ENCODE measurements around the gene OR51L1.

OR51L1 gene

GRCh38 chr11:4979036-4979435, 15.6 kb upstream of the OR51L1 start:
- DNase-seq (ENCODE audit: low read depth) = no peak
- TF ChIP-seq, protein P1, sequence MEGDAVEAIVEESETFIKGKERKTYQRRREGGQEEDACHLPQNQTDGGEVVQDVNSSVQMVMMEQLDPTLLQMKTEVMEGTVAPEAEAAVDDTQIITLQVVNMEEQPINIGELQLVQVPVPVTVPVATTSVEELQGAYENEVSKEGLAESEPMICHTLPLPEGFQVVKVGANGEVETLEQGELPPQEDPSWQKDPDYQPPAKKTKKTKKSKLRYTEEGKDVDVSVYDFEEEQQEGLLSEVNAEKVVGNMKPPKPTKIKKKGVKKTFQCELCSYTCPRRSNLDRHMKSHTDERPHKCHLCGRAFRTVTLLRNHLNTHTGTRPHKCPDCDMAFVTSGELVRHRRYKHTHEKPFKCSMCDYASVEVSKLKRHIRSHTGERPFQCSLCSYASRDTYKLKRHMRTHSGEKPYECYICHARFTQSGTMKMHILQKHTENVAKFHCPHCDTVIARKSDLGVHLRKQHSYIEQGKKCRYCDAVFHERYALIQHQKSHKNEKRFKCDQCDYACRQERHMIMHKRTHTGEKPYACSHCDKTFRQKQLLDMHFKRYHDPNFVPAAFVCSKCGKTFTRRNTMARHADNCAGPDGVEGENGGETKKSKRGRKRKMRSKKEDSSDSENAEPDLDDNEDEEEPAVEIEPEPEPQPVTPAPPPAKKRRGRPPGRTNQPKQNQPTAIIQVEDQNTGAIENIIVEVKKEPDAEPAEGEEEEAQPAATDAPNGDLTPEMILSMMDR (conservative IDR thresholded peaks at IDR 0.05; ENCODE audit: control insufficient read depth, insufficient read depth, low read depth, low read length) = no peak
- H3K4me3 ChIP-seq (ENCODE audit: control insufficient read depth, low read depth, low read length) = no peak overlapping the region

GRCh38 chr11:4982678-4983077, 12.0 kb upstream of the OR51L1 start:
- no peak overlapping the region for H3K4me3 ChIP-seq (ENCODE audit: control insufficient read depth, low read depth, low read length)
- DNase-seq (ENCODE audit: low read depth) = no peak
- TF ChIP-seq, protein P1 (conservative IDR thresholded peaks at IDR 0.05; ENCODE audit: control insufficient read depth, insufficient read depth, low read depth, low read length) = no peak

DNA sequence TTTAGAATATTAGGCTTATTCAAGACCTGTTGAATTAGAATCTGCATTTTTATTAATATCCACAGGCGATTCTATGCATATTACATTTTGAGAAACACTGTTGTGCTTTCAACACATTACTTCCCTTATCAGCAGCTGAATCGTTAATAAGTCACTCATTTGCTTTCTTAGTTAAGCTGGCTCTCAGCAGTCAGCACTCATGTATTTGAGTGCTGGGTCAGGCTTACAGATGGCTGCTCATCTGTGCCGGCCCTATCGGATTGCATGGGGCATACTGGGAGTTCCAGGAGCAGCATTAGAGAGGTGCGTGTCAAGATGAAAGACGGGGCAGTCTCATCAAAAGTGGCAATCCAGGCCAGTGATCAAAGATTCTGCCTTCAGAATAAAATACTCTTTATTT, 10.8 kb upstream of the OR51L1 start:
- no peak overlapping the region for H3K4me3 ChIP-seq (ENCODE audit: control insufficient read depth, low read depth, low read length)
- no peak for DNase-seq (ENCODE audit: low read depth)
- TF ChIP-seq, protein P1 (conservative IDR thresholded peaks at IDR 0.05; ENCODE audit: control insufficient read depth, insufficient read depth, low read depth, low read length) = no peak

GRCh38 chr11:4991060-4991459, 3.6 kb upstream of the OR51L1 start:
- peak; percentile 15 for DNase-seq (ENCODE audit: low read depth)
- H3K4me3 ChIP-seq (ENCODE audit: control insufficient read depth, low read depth, low read length) = no peak overlapping the region
- TF ChIP-seq, protein P1 (conservative IDR thresholded peaks at IDR 0.05; ENCODE audit: control insufficient read depth, insufficient read depth, low read depth, low read length) = peak; percentile 38

- H3K4me3 ChIP-seq (ENCODE audit: control insufficient read depth, low read depth, low read length) = no peak overlapping the region
- DNase-seq (ENCODE audit: low read depth) = peak; percentile 62
- TF ChIP-seq, protein P1 (conservative IDR thresholded peaks at IDR 0.05; ENCODE audit: control insufficient read depth, insufficient read depth, low read depth, low read length) = peak; percentile 63
Measured at GRCh38 chr11:5004424-5005274, 10.0 kb downstream of the OR51L1 start.

- TF ChIP-seq, protein P1 (conservative IDR thresholded peaks at IDR 0.05; ENCODE audit: control insufficient read depth, insufficient read depth, low read depth, low read length) = no peak
- H3K4me3 ChIP-seq (ENCODE audit: control insufficient read depth, low read depth, low read length) = no peak overlapping the region
- peak; percentile 10 for DNase-seq (ENCODE audit: low read depth)
Measured at GRCh38 chr11:5007561-5007960, 12.9 kb downstream of the OR51L1 start.
